Measurements from ENCODE around the gene CCDC182.

- TF ChIP-seq CTCF (IDR thresholded peaks at IDR 0.05): no peak
- TF ChIP-seq POLR2AphosphoS5 (IDR thresholded peaks at IDR 0.05): no peak
- no peak for TF ChIP-seq EP300 (IDR thresholded peaks at IDR 0.05)
- TF ChIP-seq POLR2A (IDR thresholded peaks at IDR 0.05): no peak
Observed at GRCh38 chr17:57705921-57706695, 39.0 kb downstream of the CCDC182 start.

All from sigmoid colon (tissue), 4 donors.